ENCODE results near the gene SLC43A1. TPM values are rescaled to one million over a fixed set of nuclear protein-coding genes. Genes with fewer than 3 reads are reported as not detected.
"Not testable (repeated sequence)": the region's sequence is repeated elsewhere in the genome, so short reads cannot be mapped to it uniquely, and the experiment has no call there.

SLC43A1 gene
- total RNA-seq = 2.0 TPM

- DNase-seq (ENCODE audit: low spot score in 2 of 2) = peak in 1 of 2 donors; percentile 41
- no peak for FAIRE-seq
Observed at GRCh38 chr11:57515332-57516060, at the start of gene SLC43A1. Gene SLC43A1, minus strand, starts transcription at chr11:57515702. Its CDS starts 1,591 bp downstream, at chr11:57514111.

DNA sequence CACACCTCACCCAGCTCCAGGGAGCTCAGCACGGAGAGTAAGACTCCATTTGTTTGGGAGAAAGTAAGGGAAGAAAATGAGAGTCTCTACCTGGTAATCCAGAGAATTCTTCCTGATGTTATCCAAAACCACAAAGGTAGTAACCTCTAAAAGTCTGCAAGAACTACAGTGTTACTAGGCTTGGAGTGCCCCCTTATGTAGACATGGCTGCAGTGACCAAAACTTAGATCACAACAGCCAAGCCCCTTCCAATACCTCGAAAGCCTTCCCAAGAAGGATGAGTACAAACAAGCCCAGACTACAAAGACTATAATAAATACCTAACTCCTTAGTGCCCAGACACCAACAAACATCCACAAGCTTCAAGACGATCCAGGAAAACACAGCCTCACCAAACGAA, 47.1 kb upstream of the SLC43A1 start:
- no peak for DNase-seq (ENCODE audit: low spot score in 2 of 2)
- FAIRE-seq = no peak

- DNase-seq (ENCODE audit: low spot score in 2 of 2) = no peak
- no peak for FAIRE-seq
Observed at GRCh38 chr11:57560146-57560545, 44.6 kb upstream of the SLC43A1 start.

GRCh38 chr11:57556041-57556440, 40.5 kb upstream of the SLC43A1 start:
- FAIRE-seq = no peak

DNA sequence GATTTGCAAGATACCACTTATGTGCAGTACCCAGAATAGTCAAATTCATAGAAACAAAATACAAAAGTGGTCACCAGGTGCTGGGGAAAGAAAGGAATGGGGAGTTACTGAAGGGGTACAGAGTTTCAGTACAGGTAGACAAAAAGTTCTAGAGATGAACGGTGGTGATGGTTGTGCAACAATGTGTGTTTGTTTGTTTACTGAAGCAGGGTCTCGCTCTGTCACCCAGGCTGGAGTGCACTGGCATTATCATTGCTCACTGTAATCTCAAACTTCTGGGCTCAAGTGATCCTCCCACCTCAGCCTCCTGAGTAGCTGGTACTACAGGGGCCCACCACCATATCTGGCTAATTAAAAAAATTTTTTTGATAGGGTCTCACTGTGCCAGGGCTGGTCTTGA, 39.9 kb upstream of the SLC43A1 start:
- DNase-seq (ENCODE audit: low spot score in 2 of 2) (no peak), FAIRE-seq (no peak)

More at GRCh38 chr11:57556041-57556440, 40.5 kb upstream of the SLC43A1 start:
- DNase-seq (ENCODE audit: low spot score in 2 of 2) = no peak

GRCh38 chr11:57552479-57552878, 37.0 kb upstream of the SLC43A1 start:
- DNase-seq (ENCODE audit: low spot score in 2 of 2) = no peak
- FAIRE-seq = no peak

- DNase-seq (ENCODE audit: low spot score in 2 of 2) (no peak), FAIRE-seq (no peak)
Observed at GRCh38 chr11:57551941-57552340, 36.4 kb upstream of the SLC43A1 start.

GRCh38 chr11:57549983-57550382, 34.5 kb upstream of the SLC43A1 start:
- no peak for DNase-seq (ENCODE audit: low spot score in 2 of 2)

GRCh38 chr11:57547854-57548377, 32.4 kb upstream of the SLC43A1 start:
- FAIRE-seq (no peak), DNase-seq (ENCODE audit: low spot score in 2 of 2) (no peak)

More at GRCh38 chr11:57549983-57550382, 34.5 kb upstream of the SLC43A1 start:
- FAIRE-seq = no peak

DNA sequence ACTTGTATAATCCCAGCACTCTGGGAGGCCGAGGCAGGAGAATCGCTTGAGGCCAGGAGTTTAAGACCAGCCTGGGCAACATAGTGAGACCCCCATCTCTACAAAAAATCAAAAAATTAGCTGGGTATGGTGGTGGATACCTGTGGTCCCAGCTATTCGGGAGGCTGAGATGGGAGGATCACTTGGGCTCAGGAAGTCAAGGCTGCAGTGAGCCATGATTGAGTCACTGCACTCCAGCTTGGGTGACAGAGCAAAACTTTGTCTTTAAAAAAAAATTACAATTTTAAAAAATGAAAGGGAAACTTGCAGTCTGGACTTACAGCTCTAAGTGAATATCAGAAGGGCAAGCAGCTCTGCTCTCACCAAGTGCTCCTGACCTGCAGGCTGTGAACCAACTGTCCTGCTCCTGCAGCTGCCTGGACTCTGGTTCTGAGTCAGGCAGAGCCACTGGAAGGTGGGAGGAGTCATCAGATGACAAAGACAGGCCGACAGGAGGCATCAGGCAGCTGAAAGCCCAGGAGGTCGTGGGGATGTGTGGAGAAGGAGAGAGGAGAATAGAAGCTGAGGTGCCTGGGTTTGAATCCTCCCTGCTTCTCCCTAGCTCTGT, 31.5 kb upstream of the SLC43A1 start:
- DNase-seq (ENCODE audit: low spot score in 2 of 2) = no peak
- no peak for FAIRE-seq

- DNase-seq (ENCODE audit: low spot score in 2 of 2) = no peak
- no peak for FAIRE-seq
Observed at GRCh38 chr11:57546451-57546850, 30.9 kb upstream of the SLC43A1 start.

- DNase-seq (ENCODE audit: low spot score in 2 of 2) (no peak), FAIRE-seq (no peak)
Observed at GRCh38 chr11:57545883-57546282, 30.4 kb upstream of the SLC43A1 start.

DNA sequence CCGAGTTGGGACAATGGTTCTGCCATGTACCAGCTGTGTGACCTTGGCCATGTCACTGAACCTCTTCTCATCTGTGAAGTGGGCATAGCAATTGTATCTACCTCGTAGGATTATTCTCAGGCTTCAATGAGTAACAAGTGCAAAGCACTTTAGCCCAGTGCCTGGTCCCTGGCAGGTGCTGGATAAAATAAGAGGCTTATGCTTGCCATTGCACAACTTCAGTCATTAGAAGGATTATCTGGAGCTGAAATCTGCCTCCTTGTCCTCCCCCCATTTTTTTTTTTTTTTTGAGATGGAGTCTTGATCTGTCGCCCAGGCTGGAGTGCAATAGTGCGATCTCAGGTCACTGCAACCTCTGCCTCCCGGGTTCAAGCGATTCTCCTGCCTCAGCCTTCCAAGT, 29.1 kb upstream of the SLC43A1 start:
- DNase-seq (ENCODE audit: low spot score in 2 of 2) = no peak
- FAIRE-seq = no peak

GRCh38 chr11:57543593-57543992, 28.1 kb upstream of the SLC43A1 start:
- FAIRE-seq (no peak), DNase-seq (ENCODE audit: low spot score in 2 of 2) (no peak)

- no peak for FAIRE-seq
Observed at GRCh38 chr11:57542582-57542981, 27.1 kb upstream of the SLC43A1 start.

DNA sequence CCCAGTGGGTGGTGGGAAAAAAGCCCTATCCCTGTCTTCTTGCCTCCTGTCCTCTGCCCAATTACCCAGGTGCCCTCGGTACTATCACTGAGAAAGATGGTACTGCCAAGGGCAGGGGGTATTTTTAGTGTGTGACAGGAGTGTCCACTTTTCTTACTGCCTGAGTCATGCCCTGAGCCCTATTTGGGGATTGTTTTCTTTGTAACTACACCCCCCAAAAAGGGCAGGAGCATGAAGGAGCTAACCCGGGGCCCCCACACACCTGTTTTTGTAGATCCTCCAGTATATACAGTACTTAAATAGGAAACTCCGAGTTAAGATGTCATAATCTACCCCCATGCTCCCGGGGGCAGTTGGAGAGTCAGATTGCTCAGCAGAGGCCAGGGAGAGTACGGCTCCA, 25.7 kb upstream of the SLC43A1 start:
- no peak for DNase-seq (ENCODE audit: low spot score in 2 of 2)

More at GRCh38 chr11:57542582-57542981, 27.1 kb upstream of the SLC43A1 start:
- DNase-seq (ENCODE audit: low spot score in 2 of 2) = no peak

DNA sequence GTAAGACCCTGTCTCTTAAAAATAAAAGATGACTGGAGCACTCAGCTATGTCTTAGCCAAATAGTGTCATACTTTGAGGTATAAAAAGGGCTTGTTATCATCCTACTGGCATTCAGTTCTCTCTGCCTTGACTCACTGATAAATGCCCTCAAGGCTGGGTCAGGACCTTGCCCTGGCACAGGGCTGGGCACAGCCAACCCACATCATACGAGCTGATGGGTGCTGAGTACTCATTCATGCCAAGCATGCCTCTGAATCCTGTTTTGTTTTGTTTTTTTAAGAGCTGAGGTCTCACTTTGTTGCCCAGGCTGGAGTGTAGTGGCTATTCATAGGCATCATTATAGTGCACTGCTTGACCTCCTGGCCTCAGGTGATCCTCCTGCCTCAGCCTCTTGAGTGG, 23.8 kb upstream of the SLC43A1 start:
- DNase-seq (ENCODE audit: low spot score in 2 of 2) = no peak
- no peak for FAIRE-seq

More for the DNA sequence above, 25.7 kb upstream of the SLC43A1 start:
- FAIRE-seq = no peak

DNA sequence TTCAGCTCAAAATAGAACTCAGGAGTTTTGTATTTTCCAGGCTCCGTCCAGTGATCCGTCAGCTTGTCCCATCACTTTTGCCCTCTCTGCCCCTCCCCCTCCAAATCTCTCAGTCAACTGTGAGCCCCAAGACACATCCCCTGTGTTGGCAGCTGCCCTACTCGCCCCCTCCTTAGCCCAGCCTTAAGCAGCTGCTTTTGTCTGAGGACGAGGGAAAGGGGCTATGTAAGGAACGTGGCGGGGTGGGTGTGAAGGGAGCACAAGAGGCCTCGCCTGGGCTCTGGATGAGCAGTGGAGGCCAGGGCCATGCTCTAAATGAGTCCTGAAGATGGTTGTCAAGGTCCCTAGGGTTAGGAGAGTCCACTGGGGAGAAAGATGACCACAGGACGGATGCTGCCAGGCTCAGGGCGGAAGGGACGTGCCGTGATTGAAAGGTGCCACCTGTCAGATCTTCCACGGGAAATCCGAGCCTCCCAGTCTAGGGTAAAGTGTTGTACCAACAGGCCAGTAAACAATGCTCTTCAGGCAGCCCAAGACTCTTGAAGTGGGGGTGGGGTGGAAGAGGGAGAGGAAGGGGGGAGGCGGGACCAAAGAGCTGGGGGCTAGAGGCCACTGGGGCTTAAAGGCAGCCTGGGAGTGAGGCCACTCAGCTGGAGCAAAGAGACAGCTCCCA, 21.6 kb upstream of the SLC43A1 start, which contains the start of gene SMTNL1:
TSS of gene SMTNL1 (plus strand) at position 649 of the 673 bp plus-strand sequence. CDS start 5,048 bp downstream, outside the sequence.
- FAIRE-seq = no peak
- no peak for DNase-seq (ENCODE audit: low spot score in 2 of 2)

GRCh38 chr11:57534449-57534848, 18.9 kb upstream of the SLC43A1 start:
- DNase-seq (ENCODE audit: low spot score in 2 of 2); FAIRE-seq: not testable (repeated sequence)

DNA sequence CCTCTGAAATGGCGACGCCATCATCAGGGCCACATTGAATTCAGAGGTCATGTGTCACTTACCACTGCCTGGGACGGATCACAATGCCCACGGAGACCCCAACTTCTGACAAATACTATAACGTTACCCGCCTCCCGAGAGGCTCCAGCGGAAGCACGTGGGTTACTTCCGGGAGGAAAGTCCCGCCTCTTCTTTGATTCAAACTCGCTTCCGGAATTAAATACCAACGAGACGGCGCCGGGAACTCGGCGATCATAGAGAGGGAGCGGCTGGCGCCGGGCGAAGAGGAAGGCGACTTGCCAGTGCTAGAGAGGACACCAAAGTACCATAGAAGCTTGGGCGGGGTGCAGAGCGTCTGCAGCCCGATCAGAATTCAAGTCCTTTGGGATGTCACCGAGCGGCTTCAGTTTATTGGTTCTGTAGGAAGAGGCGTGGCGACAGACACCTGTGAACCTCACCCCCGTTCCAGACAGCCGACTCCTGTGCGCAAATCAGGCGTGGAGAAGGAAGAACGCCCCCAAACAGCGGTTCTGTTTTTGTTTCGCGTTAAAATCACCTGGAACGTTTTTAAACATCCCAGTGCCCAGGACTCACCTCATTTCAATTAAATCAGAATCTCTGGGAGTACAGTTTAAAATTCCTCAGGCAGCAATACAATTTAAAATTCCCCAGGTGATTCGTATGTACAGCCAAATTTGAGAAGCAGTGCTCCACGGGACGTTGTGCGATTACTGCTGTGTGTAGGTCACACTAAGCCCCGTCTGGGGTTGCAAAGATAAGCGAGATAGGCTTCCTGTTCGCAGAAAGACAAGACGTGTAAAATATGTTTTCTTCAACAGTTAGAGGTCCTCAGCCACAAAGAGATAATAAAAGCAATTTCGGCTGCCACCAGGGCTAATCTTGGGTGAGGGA, 15.3 kb upstream of the SLC43A1 start, which contains the start of gene TIMM10:
TSS of gene TIMM10 (minus strand) at position 159 of the 912 bp plus-strand sequence. CDS start 565 bp downstream, outside the sequence.
- FAIRE-seq (peak; percentile 76), DNase-seq (ENCODE audit: low spot score in 2 of 2) (peak; percentile 77 to 89)
